Keratinocyte (primary cell): ENCODE measurements around the gene PLA2G4D. TPM values are rescaled to one million over a fixed set of nuclear protein-coding genes. Genes with fewer than 3 reads are reported as not detected.

Experiments
- DNase-seq: peaks from one replicate; pipeline ENCODE4 v3.0.0-alpha.2; 2011; ENCODE audit warnings: low read depth, missing footprints, low spot score
- FAIRE-seq: peaks from 2 replicates; lab custom pipeline; 2011; peaks lifted over from hg19 to GRCh38; lab: Jason Lieb, UNC
- H2AFZ ChIP-seq: 2 replicates; pipeline ENCODE4 v1.6.0; 2012; ENCODE audit warnings: low read length, control low read depth, inconsistent platforms; ENCODE audit not compliant: control insufficient read depth
- H3K27ac ChIP-seq: 2 replicates; pipeline ENCODE4 v1.5.1; 2011; ENCODE audit warnings: low read length; ENCODE audit not compliant: control insufficient read depth, insufficient read depth
- H3K27me3 ChIP-seq: 3 replicates; pipeline ENCODE4 v1.6.0; 2011; ENCODE audit warnings: low read length; ENCODE audit not compliant: control insufficient read depth, insufficient read depth; ENCODE audit errors: extremely low read depth
- H3K36me3 ChIP-seq, 2 experiments: 2 replicates in 1 of 2; 3 replicates in 1 of 2; pipeline ENCODE4 v1.5.1; 2011; ENCODE audit warnings: low read length in 2 of 2, mild to moderate bottlenecking in 1 of 2; ENCODE audit not compliant: control insufficient read depth in 2 of 2, insufficient read depth in 2 of 2; ENCODE audit errors: extremely low read depth in 1 of 2
- H3K4me1 ChIP-seq: 3 replicates; pipeline ENCODE4 v1.5.1; 2011; ENCODE audit warnings: low read length; ENCODE audit not compliant: control insufficient read depth, insufficient read depth; ENCODE audit errors: extremely low read depth
- H3K4me2 ChIP-seq: 3 replicates; pipeline ENCODE4 v1.6.0; 2011; ENCODE audit warnings: low read depth, low read length; ENCODE audit not compliant: control insufficient read depth, insufficient read depth; ENCODE audit errors: extremely low read depth
- H3K4me3 ChIP-seq, 3 experiments: fragments of 200-600 bp in 1 of 3; sonication (generic) in 1 of 3; 2 replicates in 2 of 3; 3 replicates in 1 of 3; pipeline ENCODE4 v1.5.1; 2011 to 2016; ENCODE audit warnings: low read length in 3 of 3, mild to moderate bottlenecking in 3 of 3, control low read depth in 2 of 3, inconsistent platforms in 1 of 3, low read depth in 1 of 3, mixed read lengths in 1 of 3, mixed run types in 1 of 3, moderate library complexity in 1 of 3; ENCODE audit not compliant: control insufficient read depth in 2 of 3, insufficient read depth in 2 of 3; ENCODE audit errors: extremely low read depth in 1 of 3
- H3K79me2 ChIP-seq: 2 replicates; pipeline ENCODE4 v1.6.0; 2012; ENCODE audit warnings: low read length; ENCODE audit not compliant: control insufficient read depth, insufficient read depth
- H3K9ac ChIP-seq: 3 replicates; pipeline ENCODE4 v1.6.0; 2011; ENCODE audit warnings: low read length; ENCODE audit not compliant: control insufficient read depth, insufficient read depth; ENCODE audit errors: extremely low read depth
- H3K9me1 ChIP-seq: 3 replicates; pipeline ENCODE4 v1.6.0; 2011; ENCODE audit warnings: low read length; ENCODE audit not compliant: control insufficient read depth, insufficient read depth; ENCODE audit errors: extremely low read depth
- H3K9me3 ChIP-seq: 2 replicates; pipeline ENCODE4 v1.5.1; 2012; ENCODE audit warnings: low read depth, low read length; ENCODE audit not compliant: control insufficient read depth
- H4K20me1 ChIP-seq: 3 replicates; pipeline ENCODE4 v1.6.0; 2011; ENCODE audit warnings: low read length; ENCODE audit not compliant: control insufficient read depth, insufficient read depth; ENCODE audit errors: extremely low read depth
- CTCF ChIP-seq, 3 experiments: IDR thresholded peaks in 1 of 3; conservative IDR thresholded peaks in 1 of 3; optimal IDR thresholded peaks in 1 of 3; 2 replicates in 2 of 3; 3 replicates in 1 of 3; pipeline versions ENCODE3 to v1.5.1; 2011; ENCODE audit warnings: low read length in 3 of 3, mild to moderate bottlenecking in 3 of 3, moderate library complexity in 2 of 3, control low read depth in 1 of 3, inconsistent platforms in 1 of 3; ENCODE audit not compliant: insufficient read depth in 2 of 3; ENCODE audit errors: extremely low read depth in 1 of 3
- EZH2 ChIP-seq: IDR thresholded peaks from one replicate; pipeline ENCODE4 v1.6.1; 2012; ENCODE audit warnings: inconsistent platforms, mild to moderate bottlenecking, low read length, moderate library complexity
- dilution Hi-C: fragments of 300-500 bp; cut with MboI; formaldehyde crosslinking; loops from one replicate; pipeline ENCODE4 v1.7.0; 2020; ENCODE audit warnings: low sequenced_read_pairs; ENCODE audit not compliant: extremely low pct_ligation_motif_present
- polyA plus RNA-seq, 5 experiments: library from polyadenylated mRNA; depleted of rRNA in 3 of 5; stranded (reverse) in 3 of 5; stranded (forward) in 1 of 5; unstranded in 1 of 5; fragments of >200 nt; gene quantifications; 1 replicate in 1 of 5; 2 replicates in 3 of 5; 3 replicates in 1 of 5; pipeline versions ENCODE4 v1.2.1 to v1.2.3, GENCODE V29; 2011 to 2012; ENCODE audit warnings: missing spikeins in 2 of 5, low read depth in 1 of 5, low replicate concordance in 1 of 5

PLA2G4D gene
- polyA plus RNA-seq, 1 donor (not counting 4 experiments of a cell fraction or from before 2014, with no cell fraction given) = 0.69 TPM

DNA sequence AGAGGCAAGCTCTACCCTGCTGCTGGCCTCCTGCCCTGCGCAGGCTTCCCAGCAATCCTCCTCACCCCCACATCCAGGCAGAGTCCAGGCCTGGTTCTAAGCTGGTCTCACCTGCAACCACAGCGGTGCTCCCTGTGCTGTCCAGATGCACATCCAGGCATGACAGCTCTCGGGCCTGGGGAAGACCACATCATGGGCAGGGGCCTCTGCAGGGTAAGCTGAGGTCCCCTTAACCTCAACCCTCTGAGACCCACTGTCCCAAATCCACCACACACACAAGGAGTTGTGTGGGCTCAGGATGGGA lies 10.8 kb downstream of the PLA2G4D start:
- H3K9ac ChIP-seq = no peak overlapping the region
- no peaks in the 10 kb centered on the region for H3K9me1 ChIP-seq
- DNase-seq = no peak
- dilution Hi-C loops = no loop called here
- H3K4me1 ChIP-seq = peaks cover 31% of the 10 kb centered on the region
- no peak overlapping the region for H2AFZ ChIP-seq
- no peak for TF ChIP-seq EZH2
- H3K9me3 ChIP-seq = no peaks in the 10 kb centered on the region
- H4K20me1 ChIP-seq = no peaks in the 10 kb centered on the region
- H3K4me2 ChIP-seq = no peak overlapping the region
- FAIRE-seq = no peak
- no peak overlapping the region for H3K4me3 ChIP-seq
- no peak overlapping the region for H3K27ac ChIP-seq
- no peaks in the 10 kb centered on the region for H3K27me3 ChIP-seq
- H3K36me3 ChIP-seq = no peaks in the 10 kb centered on the region
- no peaks in the 10 kb centered on the region for H3K79me2 ChIP-seq

DNA sequence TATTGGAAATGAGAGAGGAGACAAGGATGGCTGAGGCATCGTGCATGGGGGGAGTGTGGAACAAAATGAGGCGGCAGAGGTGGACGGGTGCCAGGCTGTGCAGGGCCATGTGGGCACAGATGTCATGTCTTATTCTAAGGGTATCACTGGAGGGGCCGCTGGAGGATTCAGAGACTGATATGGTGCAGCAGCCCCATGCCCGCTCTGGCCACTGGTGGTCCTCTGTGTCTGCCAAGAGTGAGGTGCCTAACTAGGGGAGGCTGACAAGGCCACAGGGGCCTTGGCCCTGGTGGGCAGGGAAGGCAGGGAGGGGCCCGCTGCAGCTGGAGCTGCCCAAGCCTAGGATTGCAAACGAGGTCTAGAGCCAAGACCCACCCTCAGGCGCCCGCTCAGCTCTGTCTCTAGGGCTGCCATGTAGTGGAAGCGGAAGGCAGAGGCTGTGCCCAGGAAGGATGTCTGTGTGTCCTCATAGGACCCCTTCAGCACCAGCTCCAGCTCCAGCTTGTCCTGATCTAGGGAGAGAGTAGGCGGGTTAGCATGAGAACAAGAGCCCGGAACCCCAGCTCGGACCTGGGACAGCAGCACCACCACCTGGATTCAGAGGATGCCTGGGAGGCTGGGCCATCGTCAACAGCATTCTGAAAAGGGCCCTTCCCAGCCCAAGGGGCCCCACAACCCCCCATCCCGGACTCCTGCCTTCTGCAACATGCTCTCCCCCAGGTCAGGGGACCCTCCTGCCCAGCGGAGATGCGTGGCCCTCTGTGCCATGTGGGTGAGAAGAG lies 11.3 kb downstream of the PLA2G4D start:
- Histone ChIP-seq H3K27me3 (no peaks in the 10 kb centered on the region), H3K4me2 (no peak overlapping the region), H3K79me2 (no peaks in the 10 kb centered on the region), H3K4me3 (no peak overlapping the region), H3K9me3 (no peaks in the 10 kb centered on the region), H3K4me1 (peaks cover 31% of the 10 kb centered on the region), H4K20me1 (no peaks in the 10 kb centered on the region), H2AFZ (no peak overlapping the region), H3K9ac (no peak overlapping the region), H3K27ac (no peak overlapping the region), H3K9me1 (no peaks in the 10 kb centered on the region), H3K36me3 (no peaks in the 10 kb centered on the region)
- DNase-seq = no peak
- dilution Hi-C loops = no loop called here
- no peak for FAIRE-seq
- TF ChIP-seq CTCF (optimal IDR thresholded peaks at IDR 0.05 in 1 of 3, IDR thresholded peaks at IDR 0.05 in 1 of 3, conservative IDR thresholded peaks at IDR 0.05 in 1 of 3; ENCODE audit: extremely low read depth in 1 of 3, insufficient read depth in 2 of 3, low read length in 3 of 3) (no peak), EZH2 (no peak)

DNA sequence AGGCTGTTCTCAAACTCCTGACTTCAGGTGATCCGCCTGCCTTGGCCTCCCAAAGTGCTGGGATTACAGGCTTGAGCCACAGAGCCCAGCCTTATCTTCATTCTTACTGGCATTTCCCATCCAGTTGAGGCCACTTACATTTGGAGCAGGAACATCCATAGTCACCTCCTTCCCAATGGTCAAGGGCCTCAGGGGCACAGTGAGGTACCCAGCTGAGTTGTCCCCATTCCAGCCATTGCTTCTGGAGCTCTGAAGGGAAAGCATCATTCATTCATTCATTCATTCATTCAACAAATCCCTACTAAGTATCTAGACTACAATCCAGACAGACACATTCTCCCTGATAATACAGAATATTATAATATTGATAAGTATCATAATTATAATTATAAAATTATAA lies 12.2 kb downstream of the PLA2G4D start:
- H3K4me2 ChIP-seq = no peak overlapping the region
- H3K9me3 ChIP-seq = no peaks in the 10 kb centered on the region
- H3K27ac ChIP-seq = no peak overlapping the region
- H2AFZ ChIP-seq = no peak overlapping the region
- no peak overlapping the region for H3K9ac ChIP-seq
- no peaks in the 10 kb centered on the region for H3K36me3 ChIP-seq
- H3K9me1 ChIP-seq = no peaks in the 10 kb centered on the region
- H3K4me1 ChIP-seq = peaks cover 31% of the 10 kb centered on the region
- TF ChIP-seq CTCF (optimal IDR thresholded peaks at IDR 0.05 in 1 of 3, IDR thresholded peaks at IDR 0.05 in 1 of 3, conservative IDR thresholded peaks at IDR 0.05 in 1 of 3; ENCODE audit: extremely low read depth in 1 of 3, insufficient read depth in 2 of 3, low read length in 3 of 3) (no peak), EZH2 (no peak)
- H4K20me1 ChIP-seq = no peaks in the 10 kb centered on the region
- H3K4me3 ChIP-seq = no peak overlapping the region
- no peaks in the 10 kb centered on the region for H3K79me2 ChIP-seq
- FAIRE-seq (no peak), DNase-seq (no peak)
- dilution Hi-C loops = no loop called here
- H3K27me3 ChIP-seq = no peaks in the 10 kb centered on the region
